GM21717 (cell line): ENCODE results near the gene ABCD2.
"Not testable (repeated sequence)": the region's sequence is repeated elsewhere in the genome, so short reads cannot be mapped to it uniquely, and the experiment has no call there.

Experiments
- ATAC-seq: cut with Tn5 transposase; IDR thresholded peaks from one replicate; pipeline ENCODE4 v1.9.1; 2021; ENCODE audit warnings: mild to moderate bottlenecking, moderate library complexity; ENCODE audit not compliant: unreplicated experiment

Gene ABCD2

GRCh38 chr12:39541471-39541870 is 78.1 kb downstream of the ABCD2 start:
- no peak for ATAC-seq

- ATAC-seq, result no peak
Observed at GRCh38 chr12:39538679-39539104, 80.9 kb downstream of the ABCD2 start.

GRCh38 chr12:39533951-39534350 is 85.7 kb downstream of the ABCD2 start:
- no peak for ATAC-seq

- no peak for ATAC-seq
Observed at GRCh38 chr12:39532448-39532847, 87.2 kb downstream of the ABCD2 start.

DNA sequence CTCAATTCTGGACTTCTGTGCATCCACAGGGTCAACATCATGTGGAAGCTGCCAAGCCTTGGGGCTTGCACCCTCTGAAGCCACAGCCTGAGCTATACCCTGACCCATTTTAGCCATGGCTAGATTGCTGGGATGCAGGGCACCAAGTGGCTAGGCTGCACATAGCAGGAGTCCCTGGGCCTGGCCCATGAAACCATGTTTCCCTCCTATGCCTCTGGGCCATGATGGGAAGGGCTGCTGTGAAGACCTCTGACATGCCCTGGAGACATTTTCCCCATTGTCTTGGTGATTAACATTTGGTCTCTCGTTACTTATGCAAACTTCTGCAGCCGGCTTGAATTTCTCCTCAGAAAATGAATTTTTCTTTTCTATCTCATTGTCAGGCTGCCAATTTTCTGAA is 92.6 kb downstream of the ABCD2 start:
- ATAC-seq, result no peak

DNA sequence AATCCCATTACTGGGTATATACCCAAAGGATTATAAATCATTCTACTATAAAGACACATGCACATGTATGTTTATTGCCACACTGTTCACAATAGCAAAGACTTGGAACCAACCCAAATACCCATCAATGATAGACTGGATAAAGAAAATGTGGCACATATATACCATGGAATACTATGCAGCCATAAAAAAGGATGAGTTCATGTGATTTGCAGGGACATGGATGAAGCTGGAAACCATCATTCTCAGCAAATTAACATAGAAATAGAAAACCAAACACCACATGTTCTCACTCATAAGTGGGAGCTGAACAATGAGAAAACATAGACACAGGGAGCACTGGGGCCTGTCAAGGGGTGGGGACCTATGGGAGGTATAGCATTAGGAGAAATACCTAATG is 97.4 kb downstream of the ABCD2 start:
- ATAC-seq, result not testable (repeated sequence)

DNA sequence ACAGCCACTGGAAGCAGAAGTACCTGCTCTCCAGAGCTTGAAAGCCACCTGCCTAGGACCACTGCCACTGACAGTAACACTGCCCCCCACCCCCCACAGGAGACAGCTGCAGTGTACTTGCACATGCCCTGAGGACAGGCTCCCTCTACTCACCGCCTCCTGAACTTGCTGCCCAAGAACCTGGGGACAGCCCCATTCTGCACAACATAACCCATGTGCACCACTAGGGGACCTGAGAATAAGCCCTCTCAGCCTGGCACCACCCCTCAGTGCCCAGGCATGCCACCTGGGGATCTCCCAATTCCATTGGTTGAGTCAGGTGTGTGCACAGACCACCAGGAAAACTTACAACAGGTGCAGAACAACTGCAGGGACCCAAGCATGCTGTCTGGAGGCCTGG is 109.6 kb downstream of the ABCD2 start:
- ATAC-seq, result no peak

- ATAC-seq, result no peak
Observed at GRCh38 chr12:39505554-39505953, 114.0 kb downstream of the ABCD2 start.

GRCh38 chr12:39505023-39505422 is 114.6 kb downstream of the ABCD2 start:
- no peak for ATAC-seq

DNA sequence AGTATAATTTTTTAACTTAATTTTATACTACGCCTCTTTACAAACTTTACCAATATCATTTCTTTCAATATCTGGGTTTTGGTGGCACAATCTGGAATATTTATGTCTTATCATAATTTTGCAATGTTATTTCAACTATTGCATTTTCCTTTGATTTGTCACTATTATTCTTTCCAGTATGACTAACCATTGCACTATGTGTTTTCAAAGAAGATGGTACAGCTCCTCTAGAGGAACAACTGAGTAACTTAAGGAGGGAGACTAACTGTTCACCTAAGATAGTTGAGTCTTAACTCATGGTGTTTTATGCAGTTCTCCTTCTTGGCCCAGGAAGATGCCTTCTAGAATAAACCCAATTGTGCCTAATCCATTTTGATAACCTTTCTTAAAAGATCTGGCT is 116.2 kb downstream of the ABCD2 start:
- ATAC-seq, result no peak

DNA sequence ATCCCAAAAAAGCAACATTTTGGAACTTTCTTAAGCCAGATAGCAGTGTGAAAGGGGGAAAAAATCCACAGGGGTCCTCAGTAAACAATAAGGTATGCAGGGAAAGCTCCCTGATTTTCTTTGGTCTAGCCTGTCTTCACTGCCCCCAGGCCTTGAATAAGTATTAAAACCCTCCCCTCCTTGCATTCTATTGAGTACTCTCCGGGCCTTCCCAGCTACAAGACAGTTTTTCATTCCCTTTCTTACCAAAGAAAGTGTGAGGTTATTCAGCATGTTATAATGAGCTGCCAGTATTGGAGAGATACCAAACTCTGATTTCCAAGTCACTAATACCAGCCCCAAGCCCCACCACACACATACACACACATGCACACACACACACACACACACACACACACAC is 116.9 kb downstream of the ABCD2 start:
- ATAC-seq, result no peak
